ENCODE measurements around the gene PAQR5.
"Not testable (repeated sequence)": the region's sequence is repeated elsewhere in the genome, so short reads cannot be mapped to it uniquely, and the experiment has no call there.

PAQR5 gene

GRCh38 chr15:69280783-69281182, 17.9 kb upstream of the PAQR5 start:
- WGBS: 94% methylated on average over 5 of the region's 5 CpGs
- peaks cover 2% of the 10 kb centered on the region; the same call in 1 of the 2 replicates for H3K4me1 ChIP-seq (ENCODE audit: insufficient read depth, low read length)
- H3K27me3 ChIP-seq (ENCODE audit: insufficient read depth, low read length): no peaks in the 10 kb centered on the region
- no peaks in the 10 kb centered on the region for H3K9me3 ChIP-seq (ENCODE audit: insufficient read depth, low read depth, low read length)
- no peak overlapping the region for H3K9ac ChIP-seq (ENCODE audit: low read depth, low read length)
- H3K36me3 ChIP-seq (ENCODE audit: insufficient read depth, low read length): no peaks in the 10 kb centered on the region
- no peak overlapping the region for H3K4me3 ChIP-seq (ENCODE audit: low read length)
- H3K27ac ChIP-seq (ENCODE audit: low read depth, low read length): no peak overlapping the region

- 94% methylated on average over 9 of the region's 9 CpGs for WGBS
- Histone ChIP-seq H3K27me3 (ENCODE audit: insufficient read depth, low read length) (no peaks in the 10 kb centered on the region), H3K36me3 (ENCODE audit: insufficient read depth, low read length) (no peaks in the 10 kb centered on the region), H3K9me3 (ENCODE audit: insufficient read depth, low read depth, low read length) (no peaks in the 10 kb centered on the region), H3K9ac (ENCODE audit: low read depth, low read length) (no peak overlapping the region), H3K4me1 (ENCODE audit: insufficient read depth, low read length) (no peaks in the 10 kb centered on the region), H3K27ac (ENCODE audit: low read depth, low read length) (no peak overlapping the region), H3K4me3 (ENCODE audit: low read length) (no peak overlapping the region)
Observed at GRCh38 chr15:69282104-69282743, 16.5 kb upstream of the PAQR5 start.

GRCh38 chr15:69285834-69286233, 12.9 kb upstream of the PAQR5 start:
- H3K9me3 ChIP-seq (ENCODE audit: insufficient read depth, low read depth, low read length): no peaks in the 10 kb centered on the region
- H3K27me3 ChIP-seq (ENCODE audit: insufficient read depth, low read length): no peaks in the 10 kb centered on the region
- H3K27ac ChIP-seq (ENCODE audit: low read depth, low read length): no peak overlapping the region
- WGBS: 95% methylated on average over 12 of the region's 12 CpGs
- no peaks in the 10 kb centered on the region for H3K36me3 ChIP-seq (ENCODE audit: insufficient read depth, low read length)
- 0 out of 2 replicates have a peak, but pooled peaks cover 4% of the 10 kb centered on the region for H3K4me1 ChIP-seq (ENCODE audit: insufficient read depth, low read length)
- no peak overlapping the region for H3K4me3 ChIP-seq (ENCODE audit: low read length)
- no peak overlapping the region for H3K9ac ChIP-seq (ENCODE audit: low read depth, low read length)

- H3K4me1 ChIP-seq (ENCODE audit: insufficient read depth, low read length): 0 out of 2 replicates have a peak, but pooled peaks cover 4% of the 10 kb centered on the region
Observed at GRCh38 chr15:69288011-69288410, 10.7 kb upstream of the PAQR5 start.

GRCh38 chr15:69288531-69289341, 10.0 kb upstream of the PAQR5 start:
- Histone ChIP-seq H3K4me1 (ENCODE audit: insufficient read depth, low read length) (0 out of 2 replicates have a peak, but pooled peaks cover 4% of the 10 kb centered on the region), H3K9me3 (ENCODE audit: insufficient read depth, low read depth, low read length) (no peaks in the 10 kb centered on the region), H3K36me3 (ENCODE audit: insufficient read depth, low read length) (no peaks in the 10 kb centered on the region), H3K27ac (ENCODE audit: low read depth, low read length) (no peak overlapping the region), H3K9ac (ENCODE audit: low read depth, low read length) (no peak overlapping the region), H3K4me3 (ENCODE audit: low read length) (no peak overlapping the region), H3K27me3 (ENCODE audit: insufficient read depth, low read length) (no peaks in the 10 kb centered on the region)
- 85% methylated on average over 11 of the region's 11 CpGs for WGBS

More at GRCh38 chr15:69288011-69288410, 10.7 kb upstream of the PAQR5 start:
- Histone ChIP-seq H3K27me3 (ENCODE audit: insufficient read depth, low read length) (no peaks in the 10 kb centered on the region), H3K9me3 (ENCODE audit: insufficient read depth, low read depth, low read length) (no peaks in the 10 kb centered on the region), H3K4me3 (ENCODE audit: low read length) (no peak overlapping the region), H3K9ac (ENCODE audit: low read depth, low read length) (no peak overlapping the region), H3K36me3 (ENCODE audit: insufficient read depth, low read length) (no peaks in the 10 kb centered on the region), H3K27ac (ENCODE audit: low read depth, low read length) (no peak overlapping the region)
- 96% methylated on average over 7 of the region's 7 CpGs for WGBS

GRCh38 chr15:69289342-69290146, 9.2 kb upstream of the PAQR5 start:
- H3K27ac ChIP-seq (ENCODE audit: low read depth, low read length): no peak overlapping the region

GRCh38 chr15:69290346-69291164, 8.2 kb upstream of the PAQR5 start:
- 0 out of 2 replicates have a peak, but pooled peaks cover 4% of the 10 kb centered on the region for H3K4me1 ChIP-seq (ENCODE audit: insufficient read depth, low read length)
- H3K27ac ChIP-seq (ENCODE audit: low read depth, low read length): no peak overlapping the region
- 88% methylated on average over 7 of the region's 7 CpGs for WGBS

More at GRCh38 chr15:69289342-69290146, 9.2 kb upstream of the PAQR5 start:
- WGBS: 71% methylated on average over 8 of the region's 8 CpGs
- H3K4me1 ChIP-seq (ENCODE audit: insufficient read depth, low read length): 0 out of 2 replicates have a peak, but pooled peaks cover 4% of the 10 kb centered on the region
- H3K27me3 ChIP-seq (ENCODE audit: insufficient read depth, low read length): no peaks in the 10 kb centered on the region
- H3K9ac ChIP-seq (ENCODE audit: low read depth, low read length): no peak overlapping the region
- H3K4me3 ChIP-seq (ENCODE audit: low read length): no peak overlapping the region
- no peaks in the 10 kb centered on the region for H3K9me3 ChIP-seq (ENCODE audit: insufficient read depth, low read depth, low read length)
- H3K36me3 ChIP-seq (ENCODE audit: insufficient read depth, low read length): no peaks in the 10 kb centered on the region

GRCh38 chr15:69291651-69292050, 7.1 kb upstream of the PAQR5 start:
- not testable (repeated sequence) for H3K9ac ChIP-seq (ENCODE audit: low read depth, low read length); H3K27ac ChIP-seq (ENCODE audit: low read depth, low read length); H3K36me3 ChIP-seq (ENCODE audit: insufficient read depth, low read length); H3K27me3 ChIP-seq (ENCODE audit: insufficient read depth, low read length); H3K4me3 ChIP-seq (ENCODE audit: low read length); H3K9me3 ChIP-seq (ENCODE audit: insufficient read depth, low read depth, low read length); H3K4me1 ChIP-seq (ENCODE audit: insufficient read depth, low read length)
- WGBS: 94% methylated on average over 10 of the region's 10 CpGs

More at GRCh38 chr15:69290346-69291164, 8.2 kb upstream of the PAQR5 start:
- no peaks in the 10 kb centered on the region for H3K27me3 ChIP-seq (ENCODE audit: insufficient read depth, low read length)
- no peak overlapping the region for H3K4me3 ChIP-seq (ENCODE audit: low read length)
- no peaks in the 10 kb centered on the region for H3K9me3 ChIP-seq (ENCODE audit: insufficient read depth, low read depth, low read length)
- no peaks in the 10 kb centered on the region for H3K36me3 ChIP-seq (ENCODE audit: insufficient read depth, low read length)
- no peak overlapping the region for H3K9ac ChIP-seq (ENCODE audit: low read depth, low read length)

GRCh38 chr15:69292826-69293420, 5.8 kb upstream of the PAQR5 start:
- Histone ChIP-seq H3K4me3 (ENCODE audit: low read length) (no peak overlapping the region), H3K36me3 (ENCODE audit: insufficient read depth, low read length) (no peaks in the 10 kb centered on the region), H3K9me3 (ENCODE audit: insufficient read depth, low read depth, low read length) (no peaks in the 10 kb centered on the region), H3K27ac (ENCODE audit: low read depth, low read length) (no peak overlapping the region), H3K27me3 (ENCODE audit: insufficient read depth, low read length) (peaks cover 10% of the 10 kb centered on the region), H3K4me1 (ENCODE audit: insufficient read depth, low read length) (peaks cover 4% of the 10 kb centered on the region; the same call in 1 of the 2 replicates), H3K9ac (ENCODE audit: low read depth, low read length) (no peak overlapping the region)
- WGBS: 89% methylated on average over 10 of the region's 10 CpGs
